Measurements from ENCODE around the gene GABRA6.

GRCh38 chr5:161745392-161745791 is 59.9 kb downstream of the GABRA6 start:
- no peak for TF ChIP-seq SNAI2 (CRISPR knock-in tag; IDR thresholded peaks at IDR 0.05)
- TF ChIP-seq ZNF70 (CRISPR knock-in tag; IDR thresholded peaks at IDR 0.05) = no peak
- no peak for TF ChIP-seq PPARA (CRISPR knock-in tag; IDR thresholded peaks at IDR 0.05; ENCODE audit: borderline replicate concordance)
- no peak for TF ChIP-seq POU6F1 (CRISPR knock-in tag; IDR thresholded peaks at IDR 0.05; ENCODE audit: borderline replicate concordance, low read depth)
- no peak for TF ChIP-seq RARB (CRISPR knock-in tag; IDR thresholded peaks at IDR 0.05)
- TF ChIP-seq ZNF565 (CRISPR knock-in tag; conservative IDR thresholded peaks at IDR 0.05; ENCODE audit: low read depth) = no peak
- TF ChIP-seq ZFP30 (CRISPR knock-in tag; IDR thresholded peaks at IDR 0.05) = no peak
- no peak for TF ChIP-seq CSDC2 (CRISPR knock-in tag; IDR thresholded peaks at IDR 0.05)
- no peak for TF ChIP-seq ZFP3 (CRISPR knock-in tag; IDR thresholded peaks at IDR 0.05)
- TF ChIP-seq GLIS3 (CRISPR knock-in tag; IDR thresholded peaks at IDR 0.05) = no peak

All from SK-N-SH treated with all-trans-retinoic acid at 6 μM for 48 hours (cell line).